Adipocyte (in vitro differentiated cells): ENCODE data around the gene PAN3.
A peak's percentile ranks its signal among the peaks of the same experiment; 100 is the strongest.

Experiments
- DNase-seq: peaks from one replicate; pipeline ENCODE4 v3.0.0-alpha.2; 2015; ENCODE audit warnings: low read depth
- H3K27me3 ChIP-seq: replicated peaks from 2 replicates; pipeline ENCODE4 v1.7.0; 2013; ENCODE audit warnings: mild to moderate bottlenecking, low read length, moderate library complexity; ENCODE audit not compliant: control insufficient read depth, insufficient read depth
- H3K36me3 ChIP-seq: 2 replicates; pipeline ENCODE4 v1.7.0; 2013; ENCODE audit warnings: low read length, mild to moderate bottlenecking, moderate library complexity; ENCODE audit not compliant: control insufficient read depth, insufficient read depth, severe bottlenecking
- H3K4me1 ChIP-seq: 2 replicates; pipeline ENCODE4 v1.7.0; 2013; ENCODE audit warnings: mild to moderate bottlenecking, low read length, moderate library complexity; ENCODE audit not compliant: control insufficient read depth, insufficient read depth
- H3K4me3 ChIP-seq: 2 replicates; pipeline ENCODE4 v1.7.0; 2013; ENCODE audit warnings: mild to moderate bottlenecking, low read length, moderate library complexity
- H3K9ac ChIP-seq: 2 replicates; pipeline ENCODE4 v1.7.0; 2013; ENCODE audit warnings: mild to moderate bottlenecking, low read length, moderate library complexity
- H3K9me3 ChIP-seq: 2 replicates; pipeline ENCODE4 v1.7.0; 2013; ENCODE audit warnings: mild to moderate bottlenecking, low read length, moderate library complexity; ENCODE audit not compliant: control insufficient read depth

Gene PAN3

GRCh38 chr13:28231642-28232041 lies 93.3 kb downstream of the PAN3 start:
- DNase-seq: no peak
- no peaks in the 10 kb centered on the region for H3K27me3 ChIP-seq
- no peak overlapping the region for H3K4me3 ChIP-seq
- H3K9me3 ChIP-seq: no peaks in the 10 kb centered on the region
- no peak overlapping the region for H3K9ac ChIP-seq
- H3K36me3 ChIP-seq: peaks cover 4% of the 10 kb centered on the region
- no peaks in the 10 kb centered on the region for H3K4me1 ChIP-seq

- Histone ChIP-seq H3K4me1 (peaks cover 8% of the 10 kb centered on the region), H3K9ac (no peak overlapping the region), H3K9me3 (no peaks in the 10 kb centered on the region), H3K36me3 (no peaks in the 10 kb centered on the region), H3K27me3 (no peaks in the 10 kb centered on the region), H3K4me3 (no peak overlapping the region)
- DNase-seq: no peak
Measured at GRCh38 chr13:28237944-28238343, 99.6 kb downstream of the PAN3 start.

- peak; percentile 36 for DNase-seq
- Histone ChIP-seq H3K9ac (no peak overlapping the region), H3K4me3 (no peak overlapping the region), H3K36me3 (no peaks in the 10 kb centered on the region), H3K27me3 (no peaks in the 10 kb centered on the region), H3K4me1 (peaks cover 8% of the 10 kb centered on the region), H3K9me3 (no peaks in the 10 kb centered on the region)
Measured at GRCh38 chr13:28239374-28239773, 101.0 kb downstream of the PAN3 start.

- no peaks in the 10 kb centered on the region for H3K9me3 ChIP-seq
- no peak overlapping the region for H3K4me3 ChIP-seq
- H3K9ac ChIP-seq: no peak overlapping the region
- H3K4me1 ChIP-seq: no peaks in the 10 kb centered on the region
- H3K27me3 ChIP-seq: no peaks in the 10 kb centered on the region
- DNase-seq: no peak
- H3K36me3 ChIP-seq: peaks cover 6% of the 10 kb centered on the region
Measured at GRCh38 chr13:28245465-28245864, 107.1 kb downstream of the PAN3 start.

- peaks cover 6% of the 10 kb centered on the region for H3K36me3 ChIP-seq
- H3K9ac ChIP-seq: no peak overlapping the region
- no peaks in the 10 kb centered on the region for H3K27me3 ChIP-seq
Measured at GRCh38 chr13:28246891-28247290, 108.5 kb downstream of the PAN3 start.

GRCh38 chr13:28248080-28248479 lies 109.7 kb downstream of the PAN3 start:
- Histone ChIP-seq H3K9ac (no peak overlapping the region), H3K27me3 (no peaks in the 10 kb centered on the region), H3K36me3 (peaks cover 6% of the 10 kb centered on the region), H3K4me3 (no peak overlapping the region), H3K9me3 (no peaks in the 10 kb centered on the region), H3K4me1 (no peaks in the 10 kb centered on the region)
- no peak for DNase-seq

More at GRCh38 chr13:28246891-28247290, 108.5 kb downstream of the PAN3 start:
- DNase-seq: no peak
- Histone ChIP-seq H3K4me3 (no peak overlapping the region), H3K9me3 (no peaks in the 10 kb centered on the region), H3K4me1 (no peaks in the 10 kb centered on the region)

- no peak for DNase-seq
- no peaks in the 10 kb centered on the region for H3K4me1 ChIP-seq
- no peaks in the 10 kb centered on the region for H3K9me3 ChIP-seq
- no peaks in the 10 kb centered on the region for H3K27me3 ChIP-seq
- H3K9ac ChIP-seq: no peak overlapping the region
- no peak overlapping the region for H3K4me3 ChIP-seq
- H3K36me3 ChIP-seq: peaks cover 8% of the 10 kb centered on the region
Measured at GRCh38 chr13:28250542-28250941, 112.2 kb downstream of the PAN3 start.

- no peaks in the 10 kb centered on the region for H3K9me3 ChIP-seq
- peaks cover 8% of the 10 kb centered on the region for H3K36me3 ChIP-seq
- no peaks in the 10 kb centered on the region for H3K27me3 ChIP-seq
- peak overlapping the region; percentile 61 for H3K4me3 ChIP-seq
- no peaks in the 10 kb centered on the region for H3K4me1 ChIP-seq
- DNase-seq: no peak
- no peak overlapping the region for H3K9ac ChIP-seq
Measured at GRCh38 chr13:28251466-28251865, 113.1 kb downstream of the PAN3 start.

GRCh38 chr13:28252547-28252946 lies 114.2 kb downstream of the PAN3 start:
- H3K4me1 ChIP-seq: no peaks in the 10 kb centered on the region
- H3K9ac ChIP-seq: no peak overlapping the region
- peaks cover 17% of the 10 kb centered on the region for H3K36me3 ChIP-seq
- H3K27me3 ChIP-seq: no peaks in the 10 kb centered on the region
- no peak overlapping the region for H3K4me3 ChIP-seq
- no peaks in the 10 kb centered on the region for H3K9me3 ChIP-seq
- no peak for DNase-seq

- H3K9me3 ChIP-seq: no peaks in the 10 kb centered on the region
- no peaks in the 10 kb centered on the region for H3K4me1 ChIP-seq
- peaks cover 28% of the 10 kb centered on the region for H3K36me3 ChIP-seq
- DNase-seq: no peak
- H3K27me3 ChIP-seq: no peaks in the 10 kb centered on the region
- H3K4me3 ChIP-seq: no peak overlapping the region
- no peak overlapping the region for H3K9ac ChIP-seq
Measured at GRCh38 chr13:28257305-28257704, 119.0 kb downstream of the PAN3 start.

- H3K27me3 ChIP-seq: no peaks in the 10 kb centered on the region
- H3K9me3 ChIP-seq: no peaks in the 10 kb centered on the region
- no peaks in the 10 kb centered on the region for H3K4me1 ChIP-seq
- H3K9ac ChIP-seq: no peak overlapping the region
- no peak overlapping the region for H3K4me3 ChIP-seq
- H3K36me3 ChIP-seq: peaks cover 35% of the 10 kb centered on the region
- DNase-seq: no peak
Measured at GRCh38 chr13:28258417-28258816, 120.1 kb downstream of the PAN3 start.

GRCh38 chr13:28267497-28267896 lies 129.2 kb downstream of the PAN3 start:
- Histone ChIP-seq H3K27me3 (no peaks in the 10 kb centered on the region), H3K9me3 (no peaks in the 10 kb centered on the region), H3K4me3 (no peak overlapping the region), H3K9ac (no peak overlapping the region), H3K36me3 (peaks cover 39% of the 10 kb centered on the region), H3K4me1 (no peaks in the 10 kb centered on the region)
- no peak for DNase-seq
